NOMO-1 treated with DMSO at 0.1 percent for 48 hours (cell line): Measurements from ENCODE around the gene TEX101.
A peak's percentile ranks its signal among the peaks of the same experiment; 100 is the strongest.
"Not testable (repeated sequence)": the region's sequence is repeated elsewhere in the genome, so short reads cannot be mapped to it uniquely, and the experiment has no call there.

ENCODE experiments used
- DNase-seq: peaks from one replicate; lab custom pipeline; 2025; ENCODE audit not compliant: unreplicated experiment; lab: John Stamatoyannopoulos, UW

The TEX101 gene, protein sequence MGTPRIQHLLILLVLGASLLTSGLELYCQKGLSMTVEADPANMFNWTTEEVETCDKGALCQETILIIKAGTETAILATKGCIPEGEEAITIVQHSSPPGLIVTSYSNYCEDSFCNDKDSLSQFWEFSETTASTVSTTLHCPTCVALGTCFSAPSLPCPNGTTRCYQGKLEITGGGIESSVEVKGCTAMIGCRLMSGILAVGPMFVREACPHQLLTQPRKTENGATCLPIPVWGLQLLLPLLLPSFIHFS

DNA sequence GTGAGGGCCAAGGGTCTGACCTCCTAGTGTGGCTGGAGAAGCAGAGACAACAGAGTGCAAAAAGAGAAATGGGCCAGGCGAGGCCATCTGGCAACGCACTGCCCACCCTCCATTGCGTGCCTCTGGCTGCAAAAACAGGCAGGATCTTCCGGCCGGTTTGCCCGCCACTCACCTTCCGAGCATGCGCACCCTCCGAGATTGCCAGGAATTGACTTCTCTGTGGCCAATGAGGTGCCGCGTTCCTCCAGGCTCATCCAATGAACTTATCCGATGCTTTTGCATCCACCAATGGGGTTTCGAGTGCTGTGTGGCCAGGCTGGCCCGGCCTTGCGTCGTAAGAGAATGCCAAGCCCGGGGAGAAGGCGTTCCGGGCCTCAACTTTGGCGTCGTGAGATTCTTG is at the start of gene TEX101:
TEX101 (plus strand) TSS at position 337 of the 400 bp plus-strand sequence. CDS start 1,030 bp downstream, outside the sequence.
- DNase-seq = no peak

DNA sequence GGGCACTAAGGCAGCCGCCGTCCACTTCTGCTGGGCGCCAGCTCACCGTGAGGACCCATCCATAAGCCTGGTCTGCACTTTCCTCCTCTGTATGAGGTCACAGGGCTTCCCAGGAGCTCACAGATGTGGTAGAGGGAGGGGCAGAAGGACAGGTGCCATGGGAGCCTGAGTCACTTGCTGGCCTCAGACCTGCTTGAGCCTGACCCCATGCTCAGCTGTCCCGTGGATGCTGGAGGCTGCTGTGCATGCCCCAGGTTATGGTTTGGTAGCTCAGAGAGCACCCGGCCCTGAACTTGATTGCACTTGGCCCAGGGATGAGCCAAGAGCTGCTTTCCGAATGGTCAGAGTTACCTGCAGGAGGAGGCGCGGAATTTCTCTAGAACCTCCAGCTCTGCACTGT is 49.0 kb upstream of the TEX101 start:
- not testable (repeated sequence) for DNase-seq

DNA sequence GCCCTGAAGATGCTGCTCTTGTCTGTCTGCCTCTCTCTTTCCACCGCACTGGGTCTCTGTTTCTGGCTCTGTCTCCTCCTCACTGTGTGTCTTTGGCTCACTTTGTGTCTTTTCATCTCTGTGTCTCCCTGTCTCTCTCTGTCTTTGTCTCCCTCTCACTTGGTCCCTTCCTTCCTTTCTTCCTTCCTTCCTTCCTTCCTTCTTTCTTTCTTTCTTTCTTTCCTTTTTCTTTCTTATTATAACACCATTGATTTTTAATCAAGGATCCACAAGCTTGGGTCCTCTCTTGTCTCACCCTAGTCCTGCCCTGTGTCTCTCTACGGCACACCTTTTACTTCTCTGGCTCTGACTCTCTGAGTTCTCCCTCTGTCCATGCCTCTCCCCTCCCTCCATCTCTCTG is 46.9 kb upstream of the TEX101 start:
- DNase-seq = no peak

DNA sequence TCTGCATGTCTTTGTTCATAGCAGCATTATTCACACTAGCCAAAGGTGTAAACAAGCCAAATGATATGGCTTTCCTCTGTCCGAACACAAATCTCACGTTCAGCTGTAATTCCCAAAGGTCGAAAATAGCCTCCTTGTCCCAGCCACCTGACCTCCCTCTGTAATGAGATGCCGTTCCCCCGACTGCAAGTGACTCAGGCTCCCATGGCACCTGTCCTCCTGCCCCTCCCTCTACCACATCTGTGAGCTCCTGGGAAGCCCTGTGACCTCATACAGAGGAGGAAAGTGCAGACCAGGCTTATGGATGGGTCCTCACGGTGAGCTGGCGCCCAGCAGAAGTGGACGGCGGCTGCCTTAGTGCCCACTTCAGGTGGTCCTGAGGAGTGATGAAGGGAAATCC is 45.8 kb upstream of the TEX101 start:
- DNase-seq = not testable (repeated sequence)

DNA sequence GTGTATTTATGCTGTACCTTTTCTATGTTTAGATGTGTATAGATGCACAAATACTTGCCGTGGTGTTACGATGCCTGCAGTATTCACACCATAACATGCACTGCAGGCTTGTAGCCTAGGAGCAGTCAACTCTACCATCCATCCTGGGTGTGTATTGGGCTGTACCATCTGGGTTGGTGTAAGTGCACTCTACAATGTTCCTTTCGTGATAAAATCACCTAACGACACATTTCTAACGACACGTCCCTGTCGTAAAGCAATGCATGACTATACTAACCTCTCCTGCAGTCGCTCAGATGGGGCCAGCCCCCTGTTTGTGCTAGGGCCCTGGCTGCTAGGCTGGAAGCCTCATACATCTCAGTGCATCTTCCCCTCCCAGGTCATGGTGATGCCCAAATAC is 42.8 kb upstream of the TEX101 start:
- peak; percentile 67 for DNase-seq

DNA sequence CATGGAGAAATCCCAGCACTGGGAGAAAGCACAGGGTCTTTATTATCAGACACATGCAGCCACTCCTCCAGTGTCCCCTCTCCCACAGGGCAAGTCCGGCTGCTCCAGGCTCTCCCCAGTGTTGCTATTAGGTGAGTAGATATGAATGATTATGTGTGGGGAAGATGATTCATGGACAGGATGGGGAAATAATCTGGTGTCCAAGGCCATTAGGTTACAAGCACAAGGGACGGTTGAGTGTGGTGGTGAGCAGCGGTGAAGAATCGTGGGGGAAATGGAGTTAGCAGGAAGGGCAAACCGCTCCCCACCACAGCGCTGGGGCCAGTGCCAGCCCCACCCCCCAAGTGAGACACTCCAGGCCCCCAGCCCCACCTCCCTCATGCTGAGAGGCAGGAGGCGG is 42.2 kb upstream of the TEX101 start:
- DNase-seq = peak; percentile 96

DNA sequence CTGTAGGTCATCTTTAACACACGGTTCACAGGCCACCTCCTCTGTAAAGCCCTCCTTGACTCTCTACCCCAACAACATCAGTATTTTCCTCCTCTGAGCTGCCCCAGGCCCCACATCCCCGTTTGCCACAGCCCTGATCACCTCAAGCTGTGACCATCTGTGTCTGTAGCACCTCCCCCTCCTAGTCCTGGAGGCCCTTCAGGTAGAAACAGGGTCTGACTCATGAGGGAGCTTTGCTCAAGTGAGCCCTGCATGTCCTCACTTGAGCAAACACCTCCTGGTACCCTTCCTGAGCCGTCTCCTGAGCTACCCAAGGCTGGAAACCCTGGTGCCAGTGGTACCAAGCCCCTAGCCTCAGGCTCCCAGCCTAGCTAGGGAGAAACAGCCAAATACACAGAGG is 37.1 kb upstream of the TEX101 start:
- DNase-seq = not testable (repeated sequence)

DNA sequence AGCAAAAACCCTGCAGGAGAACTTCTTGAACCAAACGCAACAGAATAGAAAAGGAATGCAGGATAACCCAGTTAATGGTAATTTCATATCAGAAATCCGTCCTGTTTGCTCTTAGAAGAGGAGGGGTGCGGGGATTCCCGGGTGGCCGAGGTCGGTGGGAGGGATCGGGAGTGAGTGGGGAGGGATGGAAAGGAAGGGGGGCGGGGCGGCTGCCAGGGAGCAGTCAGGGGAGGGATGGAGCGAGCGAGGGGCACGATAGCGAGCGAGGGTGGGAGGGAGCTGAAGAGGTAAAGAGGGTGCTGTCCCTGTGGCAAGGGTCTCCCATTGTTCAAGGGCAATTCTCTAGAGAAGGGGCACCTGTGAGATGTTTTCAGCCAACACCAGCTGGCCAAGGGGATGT is 34.7 kb upstream of the TEX101 start:
- no peak for DNase-seq

DNA sequence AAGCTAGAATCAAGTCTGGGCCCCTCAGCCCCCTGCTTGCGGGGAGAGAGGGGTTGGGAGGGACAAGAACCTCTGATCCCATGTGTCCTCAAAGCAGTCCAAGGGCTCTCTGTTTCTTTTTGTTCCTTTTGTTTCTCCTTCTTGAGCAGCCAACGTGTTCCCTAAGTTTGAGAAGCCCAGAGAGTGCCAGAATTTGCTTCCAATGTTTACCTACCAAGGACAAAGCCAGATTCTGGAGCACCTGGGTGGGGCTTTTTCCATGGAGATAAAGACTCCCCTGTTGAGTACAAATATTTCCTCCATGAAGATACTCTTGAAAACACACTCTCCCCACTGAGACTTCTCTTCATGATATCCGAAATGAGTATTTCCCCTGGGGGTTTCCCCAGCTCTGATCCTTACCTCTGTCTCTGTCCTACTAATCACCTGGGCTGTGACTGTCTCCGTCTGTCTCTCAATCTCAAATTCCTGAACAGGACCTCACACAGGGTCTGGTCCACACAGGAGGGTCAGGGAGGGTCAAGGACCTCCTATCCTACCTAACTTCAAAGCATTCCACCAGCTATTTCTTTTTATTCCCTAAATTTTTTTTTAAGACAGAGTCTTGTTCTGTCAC is 33.8 kb upstream of the TEX101 start:
- no peak for DNase-seq

DNA sequence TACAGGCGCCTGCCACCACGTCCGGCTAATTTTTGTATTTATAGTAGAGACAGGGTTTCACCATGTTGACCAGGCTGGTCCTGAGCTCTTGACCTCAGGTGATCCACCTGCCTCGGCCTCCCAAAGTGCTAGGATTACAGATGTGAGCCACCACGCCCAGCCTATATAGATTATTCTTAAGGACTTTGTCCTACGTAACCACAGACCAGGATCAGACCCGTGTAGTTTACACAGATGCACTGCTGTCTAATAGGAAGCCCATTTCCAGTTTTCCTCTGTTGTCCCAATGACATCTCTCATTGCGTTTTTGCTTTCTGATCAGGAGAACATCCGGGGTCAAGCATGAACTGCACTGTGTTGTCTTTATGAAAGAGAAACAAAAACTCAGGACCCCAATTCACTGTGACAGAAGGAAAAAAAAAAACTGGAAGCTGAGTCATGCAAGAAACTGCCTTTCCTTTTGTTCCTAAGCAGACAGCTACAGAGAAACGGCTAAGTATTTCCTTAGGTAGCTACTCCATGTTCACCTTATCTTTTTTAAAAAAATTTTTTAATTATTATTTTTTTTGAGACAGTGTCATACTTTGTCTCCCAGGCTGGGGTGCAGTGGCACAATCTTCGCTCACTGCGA is 32.0 kb upstream of the TEX101 start:
- peak; percentile 35 for DNase-seq

DNA sequence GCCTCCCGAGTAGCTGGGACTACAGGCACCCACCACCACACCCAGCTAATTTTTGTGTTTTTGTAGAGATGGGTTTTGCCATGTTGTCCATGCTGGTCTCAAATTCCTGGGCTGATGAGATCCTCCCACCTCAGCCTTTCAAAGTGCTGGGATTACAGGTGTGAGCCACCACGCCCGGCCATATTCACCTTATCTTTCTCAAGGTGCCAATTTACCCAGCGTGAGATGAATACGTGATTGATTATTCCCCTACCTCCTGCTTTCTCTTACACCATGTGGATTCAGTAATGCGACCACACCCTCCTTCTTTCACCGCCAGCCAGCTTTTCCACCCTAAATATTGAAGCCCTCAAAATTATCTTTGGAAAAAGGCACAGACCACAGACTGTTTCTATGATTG is 31.4 kb upstream of the TEX101 start:
- not testable (repeated sequence) for DNase-seq

DNA sequence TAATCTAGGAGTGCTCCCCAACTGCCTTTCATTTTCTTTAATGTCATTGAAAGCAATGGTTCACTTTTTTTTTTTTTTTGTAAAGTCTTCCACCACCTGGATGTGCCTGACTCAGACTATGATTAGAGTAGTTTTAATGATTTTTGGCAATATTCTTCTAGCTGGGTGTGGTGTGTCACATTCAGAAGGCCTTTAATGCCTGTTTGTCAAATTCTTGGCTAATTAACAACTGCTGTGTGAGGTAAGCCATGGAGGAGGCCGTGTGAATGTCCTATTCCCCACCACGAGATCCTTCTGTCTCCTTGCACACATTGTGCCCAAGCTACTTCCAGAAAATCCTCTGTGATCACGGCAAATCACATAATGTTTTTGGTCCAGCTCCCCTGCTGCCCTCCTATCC is 30.9 kb upstream of the TEX101 start:
- DNase-seq = not testable (repeated sequence)

DNA sequence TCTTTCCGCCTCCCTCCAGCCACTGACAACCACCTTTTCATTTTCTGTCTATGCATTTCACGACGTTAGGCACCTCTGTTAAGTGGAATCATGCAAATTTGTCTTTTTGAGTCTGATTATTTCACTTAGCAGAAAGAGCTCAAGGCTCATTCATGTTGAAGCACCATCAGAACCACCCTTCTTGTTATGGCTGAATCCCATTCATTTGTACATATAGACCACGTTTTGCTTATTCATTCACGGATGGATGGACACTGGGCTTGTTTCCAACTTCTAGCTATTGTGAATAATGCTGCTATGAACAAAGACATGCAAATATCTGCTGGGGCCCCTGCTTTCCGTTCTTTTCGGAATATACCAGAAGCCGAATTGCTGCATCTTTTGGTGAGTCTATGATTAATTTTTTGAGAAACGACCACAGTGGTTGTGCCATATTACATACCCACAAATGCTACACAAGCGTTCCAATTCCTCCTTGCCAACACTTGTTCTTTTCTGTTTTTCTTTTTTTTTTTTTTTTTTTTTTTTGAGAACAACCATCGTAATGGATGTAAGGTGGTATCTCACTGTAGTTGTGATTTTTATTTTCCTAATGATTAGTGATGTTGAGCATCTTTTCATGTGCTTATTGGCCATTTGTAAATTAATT is 23.7 kb upstream of the TEX101 start:
- DNase-seq = not testable (repeated sequence)

DNA sequence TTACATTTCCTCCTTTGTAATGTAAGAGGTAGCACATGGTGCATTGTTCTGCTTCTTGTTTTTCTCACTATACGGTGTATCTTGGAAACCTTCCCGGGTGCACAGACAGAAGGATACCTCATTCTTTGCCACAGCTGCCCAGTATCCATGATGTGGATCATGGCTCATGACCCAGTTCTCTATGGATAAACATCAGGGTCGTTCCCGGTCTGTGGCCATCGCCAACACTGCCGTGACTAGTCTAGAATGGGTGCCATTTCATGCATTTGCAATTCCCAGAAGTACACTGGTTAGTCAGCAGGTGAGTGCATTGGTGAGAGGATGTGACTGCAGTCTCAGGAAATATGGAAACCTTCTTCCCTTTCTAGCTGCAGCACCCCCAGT is 23.1 kb upstream of the TEX101 start:
- not testable (repeated sequence) for DNase-seq

DNA sequence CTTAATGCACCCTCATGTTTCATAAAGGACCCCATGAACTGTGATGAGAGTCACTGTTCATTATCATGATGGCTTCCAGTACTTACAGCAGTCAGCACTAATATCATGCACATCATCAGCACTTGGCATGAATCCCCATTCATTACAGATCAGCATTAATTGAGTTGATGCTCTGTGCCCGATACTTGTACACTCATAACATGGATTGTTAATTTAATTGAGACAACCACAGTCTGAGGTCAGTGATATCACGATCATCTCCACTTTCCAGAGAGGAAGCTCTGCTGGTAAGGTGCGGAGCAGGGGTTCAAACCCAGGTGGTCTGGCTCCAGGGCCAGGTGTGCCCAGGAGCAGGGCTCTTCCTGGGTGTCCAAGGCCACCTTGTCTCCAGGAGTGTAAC is 21.2 kb upstream of the TEX101 start:
- DNase-seq = not testable (repeated sequence)

DNA sequence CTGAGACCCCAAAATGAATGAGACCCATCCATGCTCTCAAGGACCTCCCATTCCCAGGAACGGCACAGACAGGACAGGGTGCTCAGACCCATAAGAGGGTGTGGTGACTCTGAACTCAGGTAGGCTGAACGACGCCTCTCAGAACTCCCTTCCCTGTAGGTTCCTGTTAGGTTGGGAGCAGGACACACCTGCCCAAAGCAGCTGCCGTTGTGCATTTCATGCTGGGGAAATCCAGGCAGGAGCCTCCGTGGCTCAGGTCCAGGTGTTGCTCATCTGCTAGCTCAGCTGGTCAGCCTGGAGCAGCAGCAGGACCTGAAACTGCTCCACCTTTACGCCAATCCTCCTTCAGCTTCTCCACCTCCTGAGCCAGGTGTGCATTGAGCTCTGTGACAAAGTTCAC is 19.1 kb upstream of the TEX101 start:
- DNase-seq = no peak

DNA sequence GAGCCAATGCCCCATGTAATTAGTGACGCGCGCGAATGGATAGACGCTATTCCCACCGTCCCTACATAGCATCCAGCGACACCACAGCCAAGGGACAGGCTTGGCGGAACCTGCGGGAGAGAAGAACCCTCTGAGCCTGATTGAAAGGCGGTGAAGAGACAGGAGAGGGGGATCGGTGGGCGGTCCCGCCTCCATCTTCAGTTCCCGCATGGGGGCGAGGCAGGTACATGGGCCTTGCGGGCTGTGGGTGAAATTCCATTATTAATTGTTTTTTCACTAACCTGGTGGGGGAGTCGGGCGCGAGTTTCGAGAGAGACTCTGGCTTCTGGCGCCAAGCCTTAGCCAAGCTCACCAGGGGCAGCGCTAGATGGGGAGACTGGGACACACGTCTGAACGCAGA is 8.4 kb upstream of the TEX101 start:
- no peak for DNase-seq

DNA sequence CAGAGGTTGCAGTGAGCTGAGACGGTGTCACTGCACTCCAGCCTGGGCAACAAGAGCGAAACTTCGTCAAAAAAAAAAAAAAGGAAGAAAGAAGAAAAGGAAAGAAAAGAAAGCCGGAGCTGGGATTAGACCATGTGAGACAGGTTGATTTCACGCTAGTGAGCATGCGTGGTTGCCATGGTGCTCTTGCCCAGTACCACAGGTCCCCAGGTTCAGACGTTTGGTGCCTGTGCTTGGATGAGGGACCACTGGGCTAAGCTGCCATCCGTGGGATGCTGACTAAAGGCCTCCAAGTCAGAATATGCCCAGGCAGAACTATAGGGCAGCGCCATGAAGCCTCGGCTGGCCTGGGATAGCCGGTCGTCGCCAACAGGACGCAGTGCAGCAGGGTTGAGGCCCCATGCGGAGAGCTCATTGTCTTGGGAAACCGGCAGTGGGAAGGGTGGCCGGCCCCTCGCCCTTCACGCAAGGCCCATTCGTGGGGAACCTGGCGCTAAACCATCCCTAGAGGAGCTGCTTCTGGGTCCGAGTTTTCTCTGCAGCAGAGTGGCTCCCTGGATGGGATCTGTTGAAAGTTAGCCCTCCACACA is 7.2 kb upstream of the TEX101 start:
- no peak for DNase-seq

DNA sequence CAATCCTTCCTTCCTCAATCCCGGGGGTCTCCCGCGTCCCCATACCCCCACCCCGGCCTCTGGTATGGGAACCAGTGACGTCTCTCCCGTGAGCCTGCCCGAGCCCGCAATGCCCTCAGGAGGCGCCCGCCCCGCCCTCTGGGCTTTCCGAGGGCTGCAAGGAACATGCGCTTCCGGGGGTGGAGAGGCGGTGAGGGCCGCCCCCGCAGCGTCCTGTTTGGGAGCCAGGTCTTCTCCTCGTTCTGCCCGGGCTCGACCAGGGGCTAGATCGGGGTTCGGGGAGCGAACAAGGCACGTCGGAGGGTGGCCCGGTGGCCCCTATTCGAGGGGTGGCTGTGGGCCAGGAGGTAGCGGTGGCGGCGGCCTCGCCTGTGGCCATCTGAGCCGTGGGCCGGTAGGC is 6.6 kb upstream of the TEX101 start:
- no peak for DNase-seq

DNA sequence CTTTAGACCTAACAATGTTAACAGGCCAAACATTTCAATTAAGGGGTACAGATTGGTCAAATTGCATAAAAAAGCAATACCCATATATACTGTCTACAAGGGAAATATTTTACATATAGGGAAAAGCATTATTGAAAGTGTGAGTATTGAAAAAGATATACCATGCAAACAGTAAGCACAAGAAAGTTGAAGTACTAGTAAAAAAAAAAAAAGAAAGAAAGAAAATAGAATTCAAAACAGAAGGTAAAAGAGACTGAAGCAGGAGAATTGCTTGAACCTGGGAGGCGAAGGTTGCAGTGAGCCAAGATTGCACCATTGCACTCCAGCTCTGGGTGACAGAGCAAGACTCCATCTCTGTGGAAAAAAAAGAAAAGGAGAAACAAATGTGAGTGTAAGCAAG is 5.3 kb upstream of the TEX101 start:
- DNase-seq = no peak

DNA sequence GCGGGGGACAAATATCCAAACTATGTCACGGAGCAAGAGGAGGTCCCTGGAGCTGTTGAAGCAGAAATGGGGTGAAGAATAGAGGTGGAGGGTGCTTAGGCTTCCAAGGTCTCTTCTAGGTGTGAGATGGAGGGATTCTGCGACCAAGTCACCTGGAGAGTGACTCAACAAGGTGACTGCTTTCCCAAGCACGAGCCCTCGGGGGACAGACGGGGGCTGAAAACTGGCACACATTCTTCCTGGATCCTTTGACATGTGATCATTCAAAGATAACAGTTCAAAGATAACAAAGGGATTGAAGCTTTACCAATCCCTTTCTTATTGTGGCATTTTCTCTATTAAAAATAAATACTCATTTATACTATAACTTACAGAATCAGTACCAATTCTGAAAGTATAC is 2.2 kb upstream of the TEX101 start:
- DNase-seq = no peak
